Measurements from ENCODE around the gene ZNF3. TPM values are rescaled to one million over a fixed set of nuclear protein-coding genes. Genes with fewer than 3 reads are reported as not detected.

The ZNF3 gene
- total and polyA plus RNA-seq, 8 donors: 12.4 to 42.0 (median 25.7) TPM

- DNase-seq: peak in 1 of 2 donors; percentile 64
- no peaks in the 10 kb centered on the region for H3K9me3 ChIP-seq
- no peaks in the 10 kb centered on the region for H3K27me3 ChIP-seq
- peaks cover 0 to 16% (median 0%) of the 10 kb centered on the region in 4 donors for H3K36me3 ChIP-seq
- H3K4me3 ChIP-seq: peak overlapping the region; percentile 79 to 94 (median 91)
- H3K4me1 ChIP-seq: peaks cover 35 to 60% (median 50%) of the 10 kb centered on the region in 4 donors
- 2 to 14% (median 3%) methylated on average over 3 to 37 of the region's 37 CpGs for WGBS, 5 donors
- intact Hi-C loops (cut with DNase I; ENCODE audit: low total_unique reads): no loop called here
- TF ChIP-seq POLR2AphosphoS5 (IDR thresholded peaks at IDR 0.05) (no peak), CTCF (IDR thresholded peaks at IDR 0.05) (no peak), POLR2A (IDR thresholded peaks at IDR 0.05) (no peak), EP300 (IDR thresholded peaks at IDR 0.05) (no peak)
- peak overlapping the region; percentile 97 to 99 (median 99) for H3K27ac ChIP-seq
Measured at GRCh38 chr7:100127866-100128636, 46.5 kb upstream of the ZNF3 start.

DNA sequence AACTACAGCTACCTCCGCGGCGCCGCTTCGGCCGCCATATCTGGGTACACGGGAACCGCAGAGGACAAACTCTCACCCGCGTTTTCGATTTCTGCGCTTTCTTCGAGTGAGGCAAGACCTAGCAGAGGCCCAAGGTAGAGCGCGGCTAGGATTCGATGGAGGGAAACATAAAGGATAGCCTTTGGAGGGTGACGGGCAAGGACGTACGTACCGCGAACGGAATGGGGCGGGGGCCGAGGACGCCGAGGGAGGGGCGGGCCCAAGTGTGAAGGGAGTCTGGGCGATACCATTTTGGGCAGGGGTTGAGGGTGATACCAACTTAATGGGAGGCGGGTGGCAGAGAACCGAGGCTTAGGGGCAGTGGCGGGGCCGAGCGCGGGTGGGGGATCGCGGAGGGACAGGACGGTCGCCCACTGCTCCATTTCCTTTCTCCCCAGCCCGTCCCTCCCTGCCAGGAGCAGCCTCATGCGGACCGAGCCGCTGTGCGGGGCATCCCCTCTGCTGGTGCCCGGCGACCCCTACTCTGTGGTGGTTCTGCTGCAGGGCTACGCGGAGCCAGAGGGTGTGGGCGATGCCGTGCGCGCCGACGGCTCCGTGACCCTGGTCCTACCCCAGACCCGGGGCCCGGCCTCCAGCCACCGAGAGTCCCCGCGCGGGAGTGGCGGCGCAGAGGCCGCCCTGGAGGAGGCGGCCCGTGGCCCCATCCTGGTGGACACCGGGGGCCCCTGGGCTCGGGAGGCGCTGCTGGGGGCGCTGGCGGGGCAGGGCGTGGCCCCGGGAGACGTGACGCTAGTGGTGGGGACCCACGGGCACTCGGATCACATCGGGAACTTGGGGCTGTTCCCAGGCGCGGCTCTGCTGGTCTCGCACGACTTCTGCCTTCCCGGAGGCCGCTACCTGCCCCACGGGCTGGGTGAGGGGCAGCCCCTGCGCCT, 45.7 kb upstream of the ZNF3 start, which contains the start of gene MBLAC1:
MBLAC1 (plus strand) TSS at position 37 of the 935 bp plus-strand sequence; CDS start at position 466, 429 bp downstream.
- peak; percentile 90 to 97 for DNase-seq
- WGBS, 5 donors: 0 to 1% (median 0%) methylated on average over 39 to 85 of the region's 85 CpGs
- peak within 1 kb of the TSS; percentile 79 to 94 (median 91) for H3K4me3 ChIP-seq
- H3K27me3 ChIP-seq: no peaks in the 10 kb centered on the region
- H3K4me1 ChIP-seq: peaks cover 41 to 59% (median 49%) of the 10 kb centered on the region in 4 donors
- H3K9me3 ChIP-seq: no peaks in the 10 kb centered on the region
- TF ChIP-seq EP300 (IDR thresholded peaks at IDR 0.05) (no peak), POLR2AphosphoS5 (IDR thresholded peaks at IDR 0.05) (peak in 2 of 3 donors; percentile 78 to 83), CTCF (IDR thresholded peaks at IDR 0.05) (peak in 1 of 7 experiments; percentile 6)
- intact Hi-C loops (cut with DNase I; ENCODE audit: low total_unique reads): no loop called here
- peaks cover 0 to 16% (median 0%) of the 10 kb centered on the region in 4 donors for H3K36me3 ChIP-seq
- H3K27ac ChIP-seq: peak within 1 kb of the TSS; percentile 97 to 99 (median 99)

DNA sequence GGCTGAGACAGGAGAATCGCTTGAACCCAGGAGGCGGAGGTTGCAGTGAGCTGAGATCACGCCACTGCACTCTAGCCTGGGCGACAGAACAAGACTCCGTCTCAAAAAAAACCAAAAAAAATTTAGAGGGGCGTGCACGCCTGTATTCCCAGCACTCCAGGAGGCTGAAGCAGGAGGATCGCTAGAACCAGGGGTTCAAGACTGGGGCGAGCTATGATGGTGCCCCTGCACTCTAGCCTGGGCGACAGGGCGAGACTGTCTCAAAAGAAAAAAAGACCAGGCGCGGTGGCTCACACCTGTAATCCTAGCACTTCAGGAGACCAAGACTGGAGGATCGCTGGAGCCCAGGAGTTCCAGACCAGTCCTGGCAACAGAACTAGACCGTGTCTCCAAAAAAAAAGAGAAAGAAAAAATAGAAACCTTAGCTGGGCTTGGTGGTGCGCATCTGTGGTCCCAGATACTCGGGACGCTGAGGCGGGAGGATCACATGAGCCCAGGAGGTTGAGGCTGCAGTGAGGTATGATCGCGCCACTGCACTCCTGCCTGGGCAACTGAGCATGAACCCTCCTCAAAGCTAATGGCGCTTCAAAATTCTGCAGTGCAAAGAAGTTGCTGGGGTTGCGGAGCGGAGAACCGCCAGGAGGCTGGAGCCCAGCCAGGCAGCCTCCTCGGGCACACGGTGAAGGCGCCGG, 44.9 kb upstream of the ZNF3 start:
- peaks cover 0 to 16% (median 0%) of the 10 kb centered on the region in 4 donors for H3K36me3 ChIP-seq
- H3K4me1 ChIP-seq: peaks cover 39 to 60% (median 47%) of the 10 kb centered on the region in 4 donors
- TF ChIP-seq CTCF (IDR thresholded peaks at IDR 0.05) (peak in 1 of 7 experiments; percentile 10), POLR2AphosphoS5 (IDR thresholded peaks at IDR 0.05) (no peak), EP300 (IDR thresholded peaks at IDR 0.05) (no peak), POLR2A (IDR thresholded peaks at IDR 0.05) (no peak)
- no peaks in the 10 kb centered on the region for H3K9me3 ChIP-seq
- DNase-seq: no peak
- H3K4me3 ChIP-seq: peak overlapping the region; percentile 79 to 94 (median 91)
- WGBS, 5 donors: 7 to 14% (median 10%) methylated on average over 22 to 29 of the region's 29 CpGs
- intact Hi-C loops (cut with DNase I; ENCODE audit: low total_unique reads): no loop called here
- H3K27ac ChIP-seq: peak overlapping the region; percentile 97 to 99 (median 99)
- no peaks in the 10 kb centered on the region for H3K27me3 ChIP-seq
